K562 (cell line): Measurements from ENCODE around the gene MAD1L1.

ENCODE experiments used
- CBX5 ChIP-seq: IDR thresholded peaks from 2 replicates; pipeline ENCODE4 v1.6.1; 2014; ENCODE audit warnings: low read depth, borderline replicate concordance
- HBP1 ChIP-seq: fragments of 450-650 bp; formaldehyde crosslinking; IDR thresholded peaks from 2 replicates; pipeline ENCODE4 v1.4.0; 2022; ENCODE audit warnings: missing genetic modification characterization
- HCFC1 ChIP-seq: IDR thresholded peaks from 2 replicates; pipeline ENCODE4 v1.6.1; 2012; ENCODE audit warnings: low read depth, low read length, improper control_type of control experiment
- HDAC6 ChIP-seq: IDR thresholded peaks from 2 replicates; pipeline ENCODE4 v1.6.1; 2012; ENCODE audit warnings: low read depth, mild to moderate bottlenecking, control low read depth, inconsistent platforms, low read length, moderate library complexity
- JUNB ChIP-seq: fragments of 450-650 bp; formaldehyde crosslinking; conservative IDR thresholded peaks from 2 replicates; pipeline ENCODE4 v1.4.0; 2020; ENCODE audit warnings: mild to moderate bottlenecking
- POLR2AphosphoS5 ChIP-seq: IDR thresholded peaks from 2 replicates; pipeline ENCODE4 v1.6.1; 2011; ENCODE audit warnings: mild to moderate bottlenecking, low read depth, low read length, moderate library complexity; ENCODE audit not compliant: control insufficient read depth, insufficient read depth
- PRDM10 ChIP-seq: fragments of 450-650 bp; IDR thresholded peaks from 2 replicates; pipeline ENCODE4 v1.6.1; 2018; ENCODE audit not compliant: partially characterized antibody
- REST ChIP-seq, 2 experiments: fragments of 450-650 bp; formaldehyde crosslinking in 1 of 2; IDR thresholded peaks; 2 replicates each; pipeline versions ENCODE4 v1.4.0 to v1.6.1; 2014 to 2020; ENCODE audit warnings: mild to moderate bottlenecking in 2 of 2, borderline replicate concordance in 1 of 2, low read depth in 1 of 2
- TEAD4 ChIP-seq, 2 experiments: sonication (generic) in 1 of 2; formaldehyde crosslinking in 1 of 2; IDR thresholded peaks; 2 replicates each; pipeline versions ENCODE4 v1.6.1 to v1.8.0; 2012 to 2022; ENCODE audit warnings: borderline replicate concordance in 1 of 2, inconsistent platforms in 1 of 2, low read length in 1 of 2, mild to moderate bottlenecking in 1 of 2, missing genetic modification reagents in 1 of 2
- ZNF740 ChIP-seq, 3 experiments: fragments of 200-800 bp in 1 of 3; sonication (Bioruptor generic) in 1 of 3; sonication (generic) in 1 of 3; formaldehyde crosslinking in 1 of 3; IDR thresholded peaks; 2 replicates each; pipeline versions ENCODE4 v1.6.1 to v1.8.0; 2016 to 2022; ENCODE audit warnings: mild to moderate bottlenecking in 2 of 3, missing compliant biosample characterization in 2 of 3, missing genetic modification characterization in 2 of 3, missing genetic modification reagents in 1 of 3

- no peak for TF ChIP-seq PRDM10
- no peak for TF ChIP-seq CBX5
- no peak for TF ChIP-seq HBP1 (CRISPR knock-in tag)
- no peak for TF ChIP-seq JUNB (CRISPR knock-in tag)
- no peak for TF ChIP-seq POLR2AphosphoS5
- TF ChIP-seq HCFC1 = no peak
- TF ChIP-seq ZNF740 (CRISPR knock-in tag; IDR thresholded peaks at IDR 0.05) = no peak
- TF ChIP-seq ZNF740 (tag; IDR thresholded peaks at IDR 0.05) = no peak
- TF ChIP-seq REST (IDR thresholded peaks at IDR 0.05; ENCODE audit: borderline replicate concordance) = no peak
- TF ChIP-seq REST (CRISPR knock-in tag; IDR thresholded peaks at IDR 0.05; ENCODE audit: low read depth) = no peak
- TF ChIP-seq TEAD4 (IDR thresholded peaks at IDR 0.05; ENCODE audit: low read length) = no peak
- TF ChIP-seq TEAD4 (CRISPR knock-in tag; IDR thresholded peaks at IDR 0.05; ENCODE audit: borderline replicate concordance) = no peak
- TF ChIP-seq HDAC6 = no peak
These were observed 365.1 kb downstream of the MAD1L1 start for GRCh38 chr7:1867370-1868260.
